Measurements from ENCODE around the gene TAF1B. TPM values are rescaled to one million over a fixed set of nuclear protein-coding genes. Genes with fewer than 3 reads are reported as not detected.
A peak's percentile ranks its signal among the peaks of the same experiment; 100 is the strongest.

Gene TAF1B
- total RNA-seq, 3 donors from 2014 or later = 17.0 to 21.6 (median 20.3) TPM

- peak overlapping the region; percentile 10 to 61 for H3K27ac ChIP-seq
- intact Hi-C loops (cut with DNase I; ENCODE audit: low total_unique reads) = loop anchor here (1.0 to 5.0 kb wide), 2 partner anchors 36 to 59 kb away; partner anchors contain the start of gene KLF11
- no peak overlapping the region for H3K4me3 ChIP-seq
- H3K9me3 ChIP-seq = no peaks in the 10 kb centered on the region
- TF ChIP-seq POLR2AphosphoS5 (IDR thresholded peaks at IDR 0.05) (no peak), POLR2A (IDR thresholded peaks at IDR 0.05) (no peak), CTCF (IDR thresholded peaks at IDR 0.05) (no peak)
- H3K36me3 ChIP-seq = no peaks in the 10 kb centered on the region
- no peaks in the 10 kb centered on the region for H3K27me3 ChIP-seq
- peaks cover 0 to 8% of the 10 kb centered on the region in 2 donors for H3K4me1 ChIP-seq
- DNase-seq (ENCODE audit: low spot score in 2 of 2) = no peak
Measured at GRCh38 chr2:9982891-9983290, 139.6 kb downstream of the TAF1B start.

GRCh38 chr2:9983401-9984216 is 140.3 kb downstream of the TAF1B start:
- no peak for DNase-seq (ENCODE audit: low spot score in 2 of 2)
- Histone ChIP-seq H3K27me3 (no peaks in the 10 kb centered on the region), H3K9me3 (no peaks in the 10 kb centered on the region), H3K27ac (peak overlapping the region in 1 of 2 donors; percentile 61), H3K36me3 (no peaks in the 10 kb centered on the region), H3K4me1 (peaks cover 0 to 8% of the 10 kb centered on the region in 2 donors), H3K4me3 (no peak overlapping the region)
- intact Hi-C loops (cut with DNase I; ENCODE audit: low total_unique reads) = loop anchor here (5.0 kb wide), 1 partner anchor 59 kb away; the partner anchor contains the start of gene KLF11
- no peak for TF ChIP-seq POLR2AphosphoS5 (IDR thresholded peaks at IDR 0.05)
- no peak for TF ChIP-seq CTCF (IDR thresholded peaks at IDR 0.05)

Other genes starting within 250 kb of the TAF1B start
- 100 to 1,000 TPM; 176 to 226 (median 186) TPM for gene YWHAQ, start 212.5 kb upstream of the TAF1B start, total RNA-seq
- gene GRHL1, start 108.2 kb downstream of the TAF1B start, total RNA-seq = 10 to 100 TPM in 2 of 3 donors, 1 to 10 TPM in 1; 2.1 to 86.3 (median 40.0) TPM
- 10 to 100 TPM; 22.0 to 27.5 (median 22.2) TPM for gene KLF11, start 200.1 kb downstream of the TAF1B start, total RNA-seq
- 1 to 10 TPM; 1.3 to 2.4 (median 1.6) TPM for gene CYS1, start 236.9 kb downstream of the TAF1B start, total RNA-seq

Data from breast epithelium (tissue), 4 donors.